Astrocyte of the cerebellum (primary cell): ENCODE data around the gene STARD10.
A peak's percentile ranks its signal among the peaks of the same experiment; 100 is the strongest.

Source experiments
- DNase-seq: peaks from one replicate; pipeline ENCODE4 v3.0.0-alpha.2; 2011; ENCODE audit warnings: low read depth
- H3K4me3 ChIP-seq: 2 replicates; pipeline ENCODE4 v1.5.1; 2011; ENCODE audit warnings: mild to moderate bottlenecking, low read depth, low read length, moderate library complexity
- in situ Hi-C: cut with HindIII; loops from 2 replicates; pipeline ENCODE4 v1.10.0; 2017; ENCODE audit warnings: low sequenced_read_pairs
- TF ChIP-seq, protein P1 (sequence below): IDR thresholded peaks from 2 replicates; pipeline ENCODE4 v1.5.1; 2012; ENCODE audit warnings: low read length, low read depth, moderate library complexity, mild to moderate bottlenecking; ENCODE audit errors: missing control alignments

The STARD10 gene, protein sequence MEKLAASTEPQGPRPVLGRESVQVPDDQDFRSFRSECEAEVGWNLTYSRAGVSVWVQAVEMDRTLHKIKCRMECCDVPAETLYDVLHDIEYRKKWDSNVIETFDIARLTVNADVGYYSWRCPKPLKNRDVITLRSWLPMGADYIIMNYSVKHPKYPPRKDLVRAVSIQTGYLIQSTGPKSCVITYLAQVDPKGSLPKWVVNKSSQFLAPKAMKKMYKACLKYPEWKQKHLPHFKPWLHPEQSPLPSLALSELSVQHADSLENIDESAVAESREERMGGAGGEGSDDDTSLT

DNA sequence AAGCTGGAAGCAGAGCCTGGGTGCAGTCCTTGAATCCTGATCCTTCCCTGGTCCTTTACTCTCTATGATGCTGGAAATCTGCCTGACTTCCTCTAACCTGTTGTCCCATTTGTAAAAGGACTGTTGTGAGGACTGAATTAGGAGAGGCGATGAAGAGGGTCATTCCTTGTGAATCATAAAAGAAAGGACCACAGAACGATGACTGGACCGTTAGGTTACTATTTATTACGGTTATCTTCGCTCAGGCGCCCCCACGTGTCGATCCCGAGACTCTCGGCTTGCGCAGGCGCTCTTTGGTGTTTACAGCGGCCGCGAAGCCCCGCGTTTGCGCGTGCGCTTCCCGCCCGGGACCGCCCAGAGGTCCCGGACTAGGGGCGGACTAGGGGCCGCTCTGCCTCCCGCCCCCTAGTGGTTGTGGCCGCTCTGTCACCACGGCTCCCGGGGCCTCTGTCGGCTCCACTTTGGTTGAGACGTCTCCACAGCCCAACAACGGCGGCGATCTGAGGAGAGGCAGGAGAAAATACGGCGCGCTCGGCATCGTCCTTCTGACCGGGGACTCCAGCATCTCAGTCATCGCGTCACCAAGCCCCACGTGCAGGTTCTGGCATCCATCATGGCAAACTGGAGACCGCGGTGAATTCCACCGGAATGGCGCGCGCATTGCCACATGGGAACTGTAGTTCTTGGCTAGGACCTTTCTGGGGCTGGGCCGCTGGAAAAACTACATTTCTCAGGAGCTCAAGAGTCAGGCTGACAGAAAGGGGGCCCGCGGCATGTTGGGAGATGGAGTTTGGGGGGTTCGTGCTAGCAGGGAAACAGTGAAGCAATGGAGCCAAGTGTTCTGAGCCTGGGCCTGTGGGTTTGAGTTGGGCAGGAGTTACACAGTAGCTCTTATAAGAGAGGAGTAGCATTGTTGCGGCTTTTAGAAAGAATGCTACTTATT, at the start of gene STARD10:
Gene STARD10, minus strand, starts transcription at position 623 of the 943 bp plus-strand sequence. CDS start 12,866 bp downstream, outside the sequence.
- H3K4me3 ChIP-seq = peak within 1 kb of the TSS; percentile 60
- in situ Hi-C loops = no loop called here
- TF ChIP-seq, protein P1, sequence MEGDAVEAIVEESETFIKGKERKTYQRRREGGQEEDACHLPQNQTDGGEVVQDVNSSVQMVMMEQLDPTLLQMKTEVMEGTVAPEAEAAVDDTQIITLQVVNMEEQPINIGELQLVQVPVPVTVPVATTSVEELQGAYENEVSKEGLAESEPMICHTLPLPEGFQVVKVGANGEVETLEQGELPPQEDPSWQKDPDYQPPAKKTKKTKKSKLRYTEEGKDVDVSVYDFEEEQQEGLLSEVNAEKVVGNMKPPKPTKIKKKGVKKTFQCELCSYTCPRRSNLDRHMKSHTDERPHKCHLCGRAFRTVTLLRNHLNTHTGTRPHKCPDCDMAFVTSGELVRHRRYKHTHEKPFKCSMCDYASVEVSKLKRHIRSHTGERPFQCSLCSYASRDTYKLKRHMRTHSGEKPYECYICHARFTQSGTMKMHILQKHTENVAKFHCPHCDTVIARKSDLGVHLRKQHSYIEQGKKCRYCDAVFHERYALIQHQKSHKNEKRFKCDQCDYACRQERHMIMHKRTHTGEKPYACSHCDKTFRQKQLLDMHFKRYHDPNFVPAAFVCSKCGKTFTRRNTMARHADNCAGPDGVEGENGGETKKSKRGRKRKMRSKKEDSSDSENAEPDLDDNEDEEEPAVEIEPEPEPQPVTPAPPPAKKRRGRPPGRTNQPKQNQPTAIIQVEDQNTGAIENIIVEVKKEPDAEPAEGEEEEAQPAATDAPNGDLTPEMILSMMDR = peak; percentile 94
- peak; percentile 87 for DNase-seq

DNA sequence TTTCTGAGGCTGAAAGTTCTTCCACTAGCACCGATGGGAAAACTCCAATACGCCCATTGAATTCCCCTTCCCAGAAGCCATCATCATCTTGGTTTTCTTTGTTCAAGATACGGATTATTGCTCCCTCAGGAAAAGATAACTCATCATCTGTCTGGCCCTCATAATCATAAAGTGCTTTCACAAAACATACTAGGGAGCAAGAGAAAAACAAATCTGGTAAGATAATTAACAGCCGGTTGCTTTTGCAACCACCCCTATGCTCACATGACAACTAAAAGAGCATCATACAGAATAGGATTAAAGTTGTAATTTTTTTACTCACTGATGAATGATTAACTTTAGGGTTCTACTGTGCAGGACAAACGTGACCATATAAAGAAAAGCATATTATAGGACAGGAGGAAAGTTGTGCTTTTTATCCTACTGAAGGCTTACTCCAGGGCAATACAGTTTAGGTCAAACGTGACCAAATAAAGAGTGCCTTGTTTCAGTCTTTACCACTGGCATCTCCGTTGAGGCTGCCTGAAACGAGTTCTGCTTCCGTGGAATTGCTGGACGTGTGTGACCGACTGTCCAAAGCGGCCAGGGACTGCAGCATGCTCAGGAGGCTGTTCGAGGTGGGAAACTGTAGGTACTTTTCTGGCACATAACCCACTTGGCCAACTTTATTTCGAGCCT, 48.9 kb upstream of the STARD10 start:
- no peak overlapping the region for H3K4me3 ChIP-seq
- no peak for DNase-seq
- TF ChIP-seq, protein P1 = no peak
- in situ Hi-C loops = no loop called here

DNA sequence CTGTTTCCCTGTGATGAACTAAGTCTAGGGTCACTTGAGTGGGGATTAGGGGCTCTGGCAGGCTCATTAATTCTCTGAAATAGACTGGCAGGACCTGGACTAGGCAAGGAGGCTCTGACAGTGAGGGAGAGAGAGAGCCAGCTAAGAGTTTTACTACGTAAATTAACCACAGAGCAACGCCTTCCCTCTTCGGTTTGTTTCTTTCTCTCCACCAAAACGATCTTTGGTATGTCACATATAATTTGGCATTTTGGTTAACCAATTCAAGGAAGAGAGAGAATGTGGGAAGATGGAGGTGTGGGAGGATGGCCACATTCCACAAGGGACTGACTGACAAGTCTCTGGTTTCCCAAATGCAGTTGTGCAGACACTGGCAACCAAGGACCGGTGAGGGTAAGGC, 48.3 kb upstream of the STARD10 start:
- no peak overlapping the region for H3K4me3 ChIP-seq
- TF ChIP-seq, protein P1 = no peak
- no peak for DNase-seq
- in situ Hi-C loops = no loop called here

DNA sequence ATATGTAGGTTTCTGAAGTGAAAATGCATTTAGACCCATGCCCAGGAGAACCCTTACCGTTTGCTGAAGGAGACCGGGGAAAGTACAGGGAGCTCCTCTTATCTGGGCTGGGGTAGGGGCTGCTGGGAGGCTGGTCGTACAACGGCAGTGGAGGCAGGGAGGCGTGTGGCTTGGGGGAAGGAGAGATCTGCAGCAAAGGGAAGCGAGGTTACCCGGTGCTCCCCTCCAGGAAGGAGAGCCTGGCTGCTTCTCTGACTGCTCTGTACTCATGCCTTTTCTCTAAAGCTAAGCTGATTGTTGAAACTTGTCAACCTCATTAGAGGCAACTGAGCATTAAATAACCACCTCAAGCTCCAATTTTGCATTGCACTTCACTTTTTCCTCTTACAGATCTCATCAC, 47.5 kb upstream of the STARD10 start:
- DNase-seq = no peak
- no peak overlapping the region for H3K4me3 ChIP-seq
- TF ChIP-seq, protein P1 = no peak
- in situ Hi-C loops = no loop called here

DNA sequence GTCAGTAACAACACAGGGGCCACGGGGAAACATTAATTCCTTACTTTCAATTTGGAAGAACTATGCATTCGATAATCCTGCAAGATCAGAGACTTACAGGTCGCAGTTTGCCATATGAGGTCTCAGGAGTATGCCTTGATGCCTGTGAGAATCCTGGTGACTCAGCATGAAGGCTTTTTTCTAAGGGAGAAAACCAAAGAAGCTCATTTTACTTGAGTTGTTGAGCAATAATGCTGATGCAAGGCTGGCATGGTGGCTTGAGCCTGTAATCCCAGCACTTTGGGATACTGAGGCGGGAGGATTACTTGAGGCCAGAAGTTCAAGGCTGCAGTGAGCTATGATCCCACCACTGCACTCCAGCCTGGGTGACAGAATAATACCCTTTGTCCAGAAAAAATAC, 46.9 kb upstream of the STARD10 start:
- H3K4me3 ChIP-seq = no peak overlapping the region
- TF ChIP-seq, protein P1 = no peak
- DNase-seq = peak; percentile 39
- in situ Hi-C loops = no loop called here

DNA sequence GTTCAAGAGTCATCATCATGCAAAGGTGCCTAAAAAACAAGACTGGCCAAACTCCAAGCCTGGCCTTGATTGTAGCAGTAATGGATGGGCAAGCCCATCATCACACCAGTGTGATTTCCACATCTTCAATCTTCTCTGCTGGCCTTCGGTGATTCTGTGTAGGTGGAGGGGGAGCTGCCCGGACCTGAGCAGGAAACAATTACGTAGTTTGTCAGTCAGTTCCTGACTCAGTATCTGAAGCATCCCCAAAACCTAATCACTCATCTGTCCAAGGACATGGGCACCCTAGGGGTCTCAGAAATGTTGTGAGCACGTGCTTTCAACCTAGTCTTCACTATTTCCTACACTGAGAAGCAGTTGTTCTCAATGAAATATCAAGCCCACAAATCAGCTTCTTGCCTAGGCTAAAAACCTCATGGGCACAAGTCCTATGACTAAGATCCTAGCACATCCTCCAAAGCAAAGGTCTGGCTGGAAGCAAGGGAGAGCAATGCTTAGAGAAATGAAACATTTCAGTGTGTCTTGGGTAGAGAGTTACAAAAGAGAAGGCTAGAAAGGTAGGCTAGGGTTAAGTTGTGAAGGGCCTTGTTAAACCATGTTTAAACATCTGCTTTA, 45.0 kb upstream of the STARD10 start:
- TF ChIP-seq, protein P1 = no peak
- in situ Hi-C loops = no loop called here
- DNase-seq = no peak
- H3K4me3 ChIP-seq = no peak overlapping the region
